ENCODE results near the gene ACP3. TPM values are rescaled to one million over a fixed set of nuclear protein-coding genes. Genes with fewer than 3 reads are reported as not detected.

Gene ACP3
- polyA plus RNA-seq, 1 donor: 86.3 TPM

- no peak for DNase-seq
Measured at GRCh38 chr3:132311316-132311715, 5.9 kb upstream of the ACP3 start.

DNA sequence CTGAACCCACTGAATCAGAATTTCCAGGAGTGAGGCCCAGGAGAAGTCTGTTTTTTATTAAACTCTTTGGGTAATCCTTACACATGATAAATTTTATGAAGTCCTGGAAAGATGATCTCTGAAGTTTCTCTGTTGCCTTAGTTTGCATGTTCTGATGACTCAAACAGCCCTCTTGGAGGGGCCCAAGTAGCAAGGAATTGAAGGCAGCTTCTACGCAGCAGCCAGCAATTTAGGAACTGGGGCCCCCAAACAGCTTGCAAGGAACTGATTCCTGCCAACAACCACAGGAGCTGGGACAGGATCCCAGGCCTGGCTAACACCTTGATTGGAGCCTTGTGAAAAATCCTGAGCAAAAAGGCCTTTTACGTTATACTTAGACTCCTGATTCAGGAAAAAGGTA, 5.4 kb upstream of the ACP3 start:
- DNase-seq: no peak

- no peak for DNase-seq
Measured at GRCh38 chr3:132315851-132316250, 1.4 kb upstream of the ACP3 start.

DNA sequence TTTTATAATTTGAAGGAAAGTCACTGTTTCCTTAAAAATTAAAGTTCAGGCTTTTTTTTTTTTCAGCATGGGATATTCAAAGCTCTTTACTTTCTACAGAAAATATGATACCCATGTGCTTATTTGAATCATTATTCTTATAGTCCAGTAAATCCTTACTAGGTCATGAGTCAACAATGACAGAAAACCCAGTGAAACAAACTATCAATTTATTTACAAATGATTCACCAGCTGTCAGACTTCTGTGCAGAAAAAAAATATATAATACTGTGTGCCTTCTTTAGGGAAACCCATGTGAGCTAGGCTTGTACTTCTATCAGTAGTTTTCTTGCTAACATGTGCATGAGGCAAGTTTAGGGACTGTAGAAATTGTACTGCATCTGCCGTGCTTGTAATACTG, 1.2 kb downstream of the ACP3 start:
- DNase-seq: no peak

DNA sequence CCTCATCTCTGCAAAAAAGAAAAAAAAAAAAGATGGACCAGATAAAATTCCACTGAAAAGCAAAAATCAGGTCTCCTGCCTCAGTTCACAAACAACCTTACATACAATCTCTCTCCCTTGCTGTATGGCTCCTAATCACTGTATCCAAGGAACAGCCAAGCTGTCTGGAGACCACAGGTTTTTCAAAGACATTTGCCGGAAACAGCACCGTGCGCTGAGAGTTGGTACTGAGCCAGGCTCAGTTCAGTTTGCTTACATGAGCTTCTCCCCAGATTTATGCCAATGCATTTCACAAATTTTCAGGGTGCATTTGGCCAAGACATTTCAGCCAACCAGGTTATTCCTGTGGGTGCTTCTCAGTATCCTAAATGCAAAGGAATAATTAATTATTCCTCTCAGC, 4.1 kb downstream of the ACP3 start:
- DNase-seq: no peak

GRCh38 chr3:132325103-132325606, 7.9 kb downstream of the ACP3 start:
- DNase-seq: no peak

DNA sequence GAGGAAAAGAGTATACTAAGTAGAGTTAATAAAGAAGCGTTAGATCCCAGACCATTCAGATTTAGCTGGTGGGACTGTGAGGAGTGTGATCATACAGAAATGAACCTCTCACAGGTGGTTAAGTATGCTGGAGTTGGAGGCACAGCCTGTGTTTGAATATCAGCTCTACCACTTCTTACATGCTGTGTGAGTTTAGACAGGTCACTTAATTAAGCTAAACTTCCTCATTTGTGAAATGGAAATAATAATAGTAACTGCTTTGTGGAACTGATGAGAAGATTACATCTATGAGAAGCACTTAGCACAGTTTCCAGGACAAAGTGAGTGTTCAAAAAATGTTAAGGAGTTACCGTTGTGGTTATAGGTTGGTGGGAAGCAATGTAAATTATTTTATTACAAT, 8.4 kb downstream of the ACP3 start:
- no peak for DNase-seq

GRCh38 chr3:132326251-132326650, 9.0 kb downstream of the ACP3 start:
- no peak for DNase-seq

- no peak for DNase-seq
Measured at GRCh38 chr3:132332082-132332481, 14.9 kb downstream of the ACP3 start.

- no peak for DNase-seq
Measured at GRCh38 chr3:132332508-132332907, 15.3 kb downstream of the ACP3 start.

DNA sequence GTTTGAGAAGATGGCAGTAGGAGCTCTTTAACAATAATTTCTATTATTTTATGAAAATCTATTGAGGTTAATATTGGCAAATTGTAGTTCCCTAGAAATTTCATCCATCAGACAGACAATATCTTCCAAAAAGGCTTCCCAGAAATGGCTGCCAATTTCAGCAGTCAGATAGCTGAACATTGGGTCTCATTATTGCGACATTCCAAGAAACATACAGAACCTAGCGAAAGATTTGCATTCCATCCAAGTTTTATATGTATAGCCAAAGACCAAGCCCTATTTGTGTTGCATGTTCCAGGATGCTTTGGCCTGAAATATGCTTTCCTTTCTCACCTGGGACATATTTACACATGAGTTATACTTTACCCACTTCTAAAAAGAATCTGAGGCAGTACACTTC, 24.5 kb downstream of the ACP3 start:
- DNase-seq: no peak

DNA sequence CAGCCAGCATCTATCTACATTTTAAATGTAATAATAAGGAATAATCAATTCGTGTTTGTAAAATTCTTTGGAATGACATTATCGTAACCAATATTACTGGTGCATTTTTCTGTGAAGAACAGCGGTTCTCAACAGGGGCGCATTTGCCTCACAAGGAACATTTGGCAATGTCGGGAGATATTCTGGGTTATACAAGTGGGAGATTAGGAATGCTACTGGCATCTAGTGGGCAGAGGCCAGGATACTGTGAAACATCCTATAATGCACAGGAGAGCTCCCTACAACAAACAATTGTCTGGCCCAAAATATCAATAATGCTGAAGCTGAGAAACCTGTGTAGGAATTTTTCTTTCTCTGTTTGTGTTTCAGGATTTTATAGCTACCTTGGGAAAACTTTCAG, 25.0 kb downstream of the ACP3 start:
- no peak for DNase-seq

GRCh38 chr3:132342610-132343009, 25.4 kb downstream of the ACP3 start:
- DNase-seq: no peak

DNA sequence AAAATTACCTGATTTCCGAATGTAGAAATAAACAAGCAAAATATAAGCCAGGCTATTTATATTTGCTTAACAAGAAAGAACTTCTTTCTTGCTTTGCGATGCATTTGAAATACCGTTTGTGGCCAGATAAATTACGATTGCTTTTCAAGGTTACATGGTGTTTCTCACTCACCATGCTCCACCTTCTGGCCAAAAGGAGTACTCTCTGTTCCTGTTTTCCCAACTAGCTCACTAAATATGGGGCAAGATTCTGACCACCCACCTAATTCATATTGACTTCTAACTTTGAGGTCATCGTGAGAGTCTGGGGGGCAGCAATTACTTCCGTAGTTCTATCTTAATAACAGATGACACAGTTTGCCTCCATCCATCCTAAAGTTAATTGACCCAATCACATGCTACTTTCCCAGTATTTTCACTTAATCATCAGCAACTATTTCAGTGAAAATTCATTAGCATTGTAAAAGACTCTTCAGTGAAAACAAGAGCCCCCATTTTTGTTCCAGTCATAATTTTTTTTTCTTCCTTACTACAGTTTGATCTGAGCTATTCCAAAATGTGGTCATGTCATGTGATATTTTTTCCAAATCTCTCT, 25.9 kb downstream of the ACP3 start:
- DNase-seq: peak; percentile 61

DNA sequence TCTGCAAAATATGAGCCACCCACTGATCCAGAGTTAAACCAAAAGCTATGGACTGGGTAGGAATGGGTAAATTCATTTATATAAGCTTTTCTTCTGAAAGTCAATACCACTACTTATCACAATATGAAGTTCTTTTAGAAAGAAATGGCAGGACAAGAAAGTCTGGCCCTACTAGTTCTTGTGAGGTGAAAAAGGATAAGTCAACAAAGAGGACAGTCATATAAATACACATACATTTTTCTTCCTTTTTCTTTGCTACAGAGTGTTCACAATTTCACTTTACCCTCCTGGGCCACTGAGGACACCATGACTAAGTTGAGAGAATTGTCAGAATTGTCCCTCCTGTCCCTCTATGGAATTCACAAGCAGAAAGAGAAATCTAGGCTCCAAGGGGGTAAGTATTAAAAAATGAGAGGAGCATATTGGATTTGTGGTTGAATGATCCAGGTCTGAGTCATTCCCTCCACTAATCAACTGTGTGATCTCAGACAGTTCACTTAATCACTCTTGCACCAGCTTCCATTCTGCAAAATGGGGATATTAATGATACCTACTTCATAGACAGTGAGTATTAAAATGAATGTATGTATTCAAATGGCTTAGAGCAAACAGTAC, 27.6 kb downstream of the ACP3 start:
- DNase-seq: no peak

GRCh38 chr3:132346841-132347736, 29.9 kb downstream of the ACP3 start:
- DNase-seq: no peak

GRCh38 chr3:132347811-132348210, 30.6 kb downstream of the ACP3 start:
- no peak for DNase-seq

GRCh38 chr3:132348531-132348930, 31.3 kb downstream of the ACP3 start:
- DNase-seq: no peak

- DNase-seq: no peak
Measured at GRCh38 chr3:132350814-132351213, 33.6 kb downstream of the ACP3 start.

- no peak for DNase-seq
Measured at GRCh38 chr3:132351222-132351806, 34.1 kb downstream of the ACP3 start.

DNA sequence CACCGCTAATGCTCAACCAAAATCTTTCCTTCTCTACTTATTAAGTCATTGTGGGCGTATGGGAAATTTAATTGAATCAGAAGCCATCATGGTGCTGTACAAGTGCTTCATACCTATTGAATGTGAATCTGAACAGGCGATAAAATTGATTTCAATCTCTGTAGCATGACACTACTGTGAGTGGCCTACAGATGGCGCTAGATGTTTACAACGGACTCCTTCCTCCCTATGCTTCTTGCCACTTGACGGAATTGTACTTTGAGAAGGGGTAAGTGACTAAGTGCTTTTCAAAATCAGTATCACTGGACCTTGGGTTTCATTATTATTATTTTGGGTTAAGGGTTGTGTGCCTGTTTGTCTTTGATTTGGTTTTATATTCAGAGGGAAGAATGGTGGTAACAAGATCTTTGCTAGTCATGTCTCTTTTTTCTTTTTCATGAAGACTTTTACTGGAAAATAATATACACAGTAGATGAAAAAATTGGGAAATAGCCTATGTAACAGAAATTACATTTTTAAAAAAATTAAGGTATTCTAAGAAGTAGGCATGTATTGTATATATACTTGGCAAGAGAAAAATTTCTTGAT, 35.4 kb downstream of the ACP3 start:
- DNase-seq: peak; percentile 55

Measured in left kidney (tissue), 2 donors.